ENCODE measurements around the gene GSDME.

- TF ChIP-seq CTCF (IDR thresholded peaks at IDR 0.05; ENCODE audit: low read depth, low read length, missing input control) (no peak), FOXA1 (IDR thresholded peaks at IDR 0.05) (no peak), GABPA (IDR thresholded peaks at IDR 0.05 in 1 of 2, conservative IDR thresholded peaks at IDR 0.05 in 1 of 2) (no peak), RAD21 (IDR thresholded peaks at IDR 0.05) (no peak), JUND (IDR thresholded peaks at IDR 0.05) (no peak), ZBTB33 (IDR thresholded peaks at IDR 0.05) (no peak), SP1 (IDR thresholded peaks at IDR 0.05) (no peak), YY1 (IDR thresholded peaks at IDR 0.05) (no peak)
Measured at GRCh38 chr7:24800667-24801066, 43.4 kb upstream of the GSDME start.

All from liver (tissue), 3 donors.